ENCODE results near the gene SMG5. TPM values are rescaled to one million over a fixed set of nuclear protein-coding genes. Genes with fewer than 3 reads are reported as not detected.

Gene SMG5
- total RNA-seq, 1 experiment from 2014 or later: 126 TPM

- TSS peak; percentile 51 for BruUV-seq (replicated peaks)
- H3K79me2 ChIP-seq (ENCODE audit: low read length): peaks cover 73% of the 10 kb centered on the region
- intact Hi-C loops (cut with micrococcal nuclease): loop anchor here (1.0 kb wide), 1 partner anchor 19 kb away; no protein-coding TSS in a partner anchor
- peak overlapping the region; percentile 76 for H3K27ac ChIP-seq (ENCODE audit: low read length)
- no peaks in the 10 kb centered on the region for H3F3A ChIP-seq (ENCODE audit: low read length, unreplicated experiment)
- ChIA-PET CTCF (interaction anchor here (0.6 to 0.7 kb wide), 2 partner anchors 19 to 198 kb away, joined by 3 to 4 read pairs; no protein-coding TSS in a partner anchor), POLR2A (ENCODE audit: unreplicated experiment) (interaction anchor here (0.5 to 0.7 kb wide), 5 partner anchors 12 to 223 kb away, joined by 3 to 7 read pairs (median 3); no protein-coding TSS in a partner anchor)
- no peaks in the 10 kb centered on the region for H3K9me3 ChIP-seq (ENCODE audit: low read length)
- peak overlapping the region; percentile 86 for H3K4me3 ChIP-seq (ENCODE audit: low read length)
- DNase-seq (peak; percentile 58), ATAC-seq (peak; percentile 35)
- no peaks in the 10 kb centered on the region for H3K9me2 ChIP-seq (replicated peaks; ENCODE audit: low read length)
- no peaks in the 10 kb centered on the region for H3K27me3 ChIP-seq (ENCODE audit: low read length)
- peaks cover 36% of the 10 kb centered on the region for H4K20me1 ChIP-seq (ENCODE audit: low read length)
- H3K36me3 ChIP-seq (ENCODE audit: low read depth, low read length): peaks cover 30% of the 10 kb centered on the region
- peaks cover 32% of the 10 kb centered on the region for H3K4me1 ChIP-seq (ENCODE audit: insufficient read depth, low read length)
- TF ChIP-seq EZH2phosphoT487 (IDR thresholded peaks at IDR 0.05; ENCODE audit: borderline replicate concordance, low read length): no peak
- no peak for TF ChIP-seq EZH2 (IDR thresholded peaks at IDR 0.05; ENCODE audit: low read length, unreplicated experiment)
- TF ChIP-seq CTCF (conservative IDR thresholded peaks at IDR 0.05; ENCODE audit: low read depth, low read length): no peak
- H2AFZ ChIP-seq (ENCODE audit: low read length): peak overlapping the region; percentile 66
- H3K9ac ChIP-seq (ENCODE audit: low read length): peak overlapping the region; percentile 98
- peak overlapping the region; percentile 95 for H3K4me2 ChIP-seq (ENCODE audit: low read length)
These were observed 739 bp downstream of the SMG5 start for GRCh38 chr1:156281693-156282478.

DNA sequence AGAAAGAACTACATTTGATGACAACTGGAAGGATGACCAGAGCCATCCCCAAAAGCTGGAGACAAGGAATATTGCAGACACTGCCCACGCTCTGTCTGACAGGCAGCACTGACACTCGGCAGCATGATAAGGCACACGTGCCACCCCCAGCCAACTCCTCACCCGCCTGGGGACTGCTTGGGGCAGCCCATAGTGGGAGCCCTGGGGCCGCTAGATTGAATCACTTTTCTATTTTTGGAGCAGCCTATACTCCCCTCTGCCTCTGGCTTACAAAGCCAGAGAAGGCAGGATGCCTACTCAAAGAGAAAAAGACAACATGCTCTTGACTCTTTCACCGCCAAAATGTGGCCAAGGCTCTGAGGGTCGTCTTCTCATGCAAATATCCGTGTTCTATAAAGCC is 1.3 kb downstream of the SMG5 start:
- no TSS peak for BruUV-seq (replicated peaks)
- Histone ChIP-seq H3K4me2 (ENCODE audit: low read length) (peak overlapping the region; percentile 95), H3K9ac (ENCODE audit: low read length) (peak overlapping the region; percentile 98), H3K79me2 (ENCODE audit: low read length) (peaks cover 73% of the 10 kb centered on the region), H2AFZ (ENCODE audit: low read length) (no peak overlapping the region), H3F3A (ENCODE audit: low read length, unreplicated experiment) (no peaks in the 10 kb centered on the region), H3K9me3 (ENCODE audit: low read length) (no peaks in the 10 kb centered on the region), H3K4me3 (ENCODE audit: low read length) (peak overlapping the region; percentile 86), H3K36me3 (ENCODE audit: low read depth, low read length) (peaks cover 36% of the 10 kb centered on the region), H3K9me2 (replicated peaks; ENCODE audit: low read length) (no peaks in the 10 kb centered on the region), H3K27ac (ENCODE audit: low read length) (peak overlapping the region; percentile 76), H4K20me1 (ENCODE audit: low read length) (peaks cover 36% of the 10 kb centered on the region), H3K27me3 (ENCODE audit: low read length) (no peaks in the 10 kb centered on the region), H3K4me1 (ENCODE audit: insufficient read depth, low read length) (peaks cover 32% of the 10 kb centered on the region)
- ChIA-PET CTCF (interaction anchor here (0.7 kb wide), 1 partner anchor 198 kb away, joined by 3 read pairs; no protein-coding TSS in a partner anchor), POLR2A (ENCODE audit: unreplicated experiment) (no interaction called here)
- intact Hi-C loops (cut with micrococcal nuclease): no loop called here
- peak; percentile 29 for DNase-seq
- TF ChIP-seq EZH2 (IDR thresholded peaks at IDR 0.05; ENCODE audit: low read length, unreplicated experiment) (no peak), CTCF (conservative IDR thresholded peaks at IDR 0.05; ENCODE audit: low read depth, low read length) (no peak), EZH2phosphoT487 (IDR thresholded peaks at IDR 0.05; ENCODE audit: borderline replicate concordance, low read length) (no peak)
- no peak for ATAC-seq

DNA sequence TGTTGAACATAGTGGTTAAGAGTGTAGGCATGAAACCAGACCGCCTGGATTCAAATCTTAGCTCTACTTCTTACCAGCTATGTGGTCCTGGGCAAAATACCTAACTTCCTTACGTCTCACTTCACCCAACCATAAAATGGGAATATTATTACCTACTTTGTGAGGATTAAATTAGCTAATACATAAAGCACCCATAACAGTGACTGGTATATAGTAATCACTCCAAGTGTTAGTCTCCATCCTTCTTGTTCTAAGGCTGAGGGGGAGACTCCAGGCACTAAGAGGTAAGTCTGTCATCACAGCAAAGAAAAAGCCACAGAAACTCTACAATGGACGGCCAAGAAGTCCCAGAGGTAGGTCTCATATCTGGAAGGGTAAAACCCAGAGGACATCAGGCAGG is 2.8 kb downstream of the SMG5 start:
- Histone ChIP-seq H3F3A (ENCODE audit: low read length, unreplicated experiment) (no peaks in the 10 kb centered on the region), H4K20me1 (ENCODE audit: low read length) (peaks cover 36% of the 10 kb centered on the region), H3K4me3 (ENCODE audit: low read length) (no peak overlapping the region), H3K9me2 (replicated peaks; ENCODE audit: low read length) (no peaks in the 10 kb centered on the region), H3K4me1 (ENCODE audit: insufficient read depth, low read length) (peaks cover 30% of the 10 kb centered on the region), H3K9me3 (ENCODE audit: low read length) (no peaks in the 10 kb centered on the region), H3K27me3 (ENCODE audit: low read length) (no peaks in the 10 kb centered on the region), H3K36me3 (ENCODE audit: low read depth, low read length) (peaks cover 47% of the 10 kb centered on the region), H3K9ac (ENCODE audit: low read length) (no peak overlapping the region), H3K27ac (ENCODE audit: low read length) (no peak overlapping the region), H3K4me2 (ENCODE audit: low read length) (no peak overlapping the region), H3K79me2 (ENCODE audit: low read length) (peaks cover 69% of the 10 kb centered on the region), H2AFZ (ENCODE audit: low read length) (no peak overlapping the region)
- no TSS peak for BruUV-seq (replicated peaks)
- intact Hi-C loops (cut with micrococcal nuclease): no loop called here
- DNase-seq (no peak), ATAC-seq (no peak)
- CTCF ChIA-PET: no interaction called here
- no peak for TF ChIP-seq CTCF (conservative IDR thresholded peaks at IDR 0.05; ENCODE audit: low read depth, low read length)
- TF ChIP-seq EZH2phosphoT487 (IDR thresholded peaks at IDR 0.05; ENCODE audit: borderline replicate concordance, low read length): no peak
- no peak for TF ChIP-seq EZH2 (IDR thresholded peaks at IDR 0.05; ENCODE audit: low read length, unreplicated experiment)
- POLR2A ChIA-PET (ENCODE audit: unreplicated experiment): no interaction called here
